Right forelimb (tissue), 1 donor: ENCODE data around the gene MAOA.
"Not testable (repeated sequence)": the region's sequence is repeated elsewhere in the genome, so short reads cannot be mapped to it uniquely, and the experiment has no call there.

Experiments
- DNase-seq: peaks from one replicate; pipeline ENCODE4 v3.0.0-alpha.2; 2018

Gene MAOA

DNA sequence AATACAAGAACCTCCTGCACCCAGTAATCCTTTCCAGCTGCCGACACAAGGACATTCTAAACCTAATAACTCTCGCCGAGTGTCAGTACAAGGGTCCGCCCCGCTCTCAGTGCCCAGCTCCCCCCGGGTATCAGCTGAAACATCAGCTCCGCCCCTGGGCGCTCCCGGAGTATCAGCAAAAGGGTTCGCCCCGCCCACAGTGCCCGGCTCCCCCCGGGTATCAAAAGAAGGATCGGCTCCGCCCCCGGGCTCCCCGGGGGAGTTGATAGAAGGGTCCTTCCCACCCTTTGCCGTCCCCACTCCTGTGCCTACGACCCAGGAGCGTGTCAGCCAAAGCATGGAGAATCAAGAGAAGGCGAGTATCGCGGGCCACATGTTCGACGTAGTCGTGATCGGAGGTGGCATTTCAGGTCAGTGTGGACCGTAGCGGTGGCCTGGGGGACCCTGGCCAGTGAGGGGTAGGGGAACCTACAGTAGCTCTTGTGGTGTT is at the start of gene MAOA:
MAOA (plus strand) TSS at position 295 of the 490 bp plus-strand sequence; CDS start at position 338, 43 bp downstream.
- peak; percentile 40 for DNase-seq

DNA sequence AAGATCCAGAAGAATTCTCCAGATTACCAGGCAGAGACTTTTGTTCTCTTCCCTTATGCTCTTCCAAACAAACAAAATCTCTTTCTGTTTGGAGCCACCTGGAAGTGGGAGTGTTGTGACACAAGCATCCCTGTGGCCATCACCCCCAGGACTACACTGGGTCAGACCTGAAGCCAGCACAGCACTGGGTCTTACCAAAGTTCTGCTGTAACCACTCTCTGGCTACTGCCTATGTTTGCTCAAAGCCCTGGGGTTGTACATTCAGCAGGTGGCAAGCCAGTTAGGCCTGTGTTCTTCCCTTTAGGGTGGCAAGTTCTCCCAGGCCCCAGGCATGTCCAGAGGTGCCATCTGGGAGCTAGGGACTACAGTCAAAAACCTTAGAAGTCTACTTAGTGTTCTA is 43.7 kb upstream of the MAOA start:
- DNase-seq: no peak

- no peak for DNase-seq
These were observed 40.4 kb upstream of the MAOA start for GRCh38 chrX:43615660-43616059.

DNA sequence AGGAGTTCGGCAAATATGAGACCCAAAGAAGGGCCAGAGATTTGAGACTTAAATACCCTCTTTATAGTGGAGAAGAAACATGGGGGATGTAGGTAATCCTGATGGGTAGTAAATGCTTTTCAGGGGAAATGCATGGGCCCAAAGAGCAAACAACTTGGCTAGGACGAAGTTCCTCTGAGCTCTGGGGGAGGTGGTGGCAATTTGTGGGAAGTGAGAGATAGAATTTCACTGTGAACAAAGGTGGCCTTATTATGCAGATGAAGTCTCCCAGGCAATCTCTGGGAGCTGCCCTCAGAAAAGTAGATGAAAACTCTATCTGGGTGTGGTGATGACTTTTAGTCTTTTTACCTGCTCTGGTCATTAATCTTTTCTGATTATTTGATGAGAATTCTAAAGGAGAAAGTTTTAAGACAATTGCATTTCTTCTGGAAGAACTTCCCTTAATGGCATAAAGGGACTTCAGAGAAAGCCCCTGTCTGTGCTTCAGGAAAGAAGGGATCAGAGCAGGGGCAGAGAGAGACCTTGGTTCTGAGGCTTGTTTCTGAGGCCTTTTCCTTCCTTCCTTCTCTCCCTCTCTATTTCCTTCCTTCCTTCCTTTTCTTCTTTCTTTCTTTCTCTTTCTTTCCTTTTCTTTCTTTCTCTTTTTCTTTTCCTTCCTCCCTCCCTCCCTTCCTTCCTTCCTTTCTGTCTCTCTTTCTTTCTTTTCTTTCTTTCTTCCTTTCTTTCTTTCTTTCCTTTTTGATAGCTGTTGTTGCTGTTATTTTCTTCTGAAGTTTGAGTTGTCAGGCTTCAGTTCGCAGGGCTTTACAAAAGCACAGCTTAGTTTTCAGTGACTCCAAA is 37.5 kb upstream of the MAOA start:
- no peak for DNase-seq

GRCh38 chrX:43619861-43620260 is 36.2 kb upstream of the MAOA start:
- not testable (repeated sequence) for DNase-seq

- no peak for DNase-seq
These were observed 29.0 kb upstream of the MAOA start for GRCh38 chrX:43627147-43627546.

- no peak for DNase-seq
These were observed 28.4 kb upstream of the MAOA start for GRCh38 chrX:43627669-43628068.

DNA sequence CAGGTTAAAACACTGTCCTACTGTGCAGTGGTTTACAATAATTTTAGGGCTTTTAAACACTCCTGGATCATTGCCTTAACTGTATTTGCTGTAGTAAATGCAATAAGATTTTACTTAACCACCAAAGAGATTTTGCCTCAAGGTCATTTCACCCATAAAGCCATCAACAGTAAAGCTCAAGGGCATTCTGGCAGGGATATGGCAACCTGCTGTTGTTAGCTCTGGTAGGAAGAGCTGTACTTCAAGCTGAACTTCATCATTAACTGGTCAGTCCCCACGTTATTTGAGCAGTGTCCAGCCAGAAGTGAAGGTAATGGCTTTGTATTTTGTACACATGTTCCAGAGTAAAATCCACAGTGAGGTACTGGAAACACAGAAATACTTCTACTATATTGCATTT is 26.9 kb upstream of the MAOA start:
- DNase-seq: no peak

DNA sequence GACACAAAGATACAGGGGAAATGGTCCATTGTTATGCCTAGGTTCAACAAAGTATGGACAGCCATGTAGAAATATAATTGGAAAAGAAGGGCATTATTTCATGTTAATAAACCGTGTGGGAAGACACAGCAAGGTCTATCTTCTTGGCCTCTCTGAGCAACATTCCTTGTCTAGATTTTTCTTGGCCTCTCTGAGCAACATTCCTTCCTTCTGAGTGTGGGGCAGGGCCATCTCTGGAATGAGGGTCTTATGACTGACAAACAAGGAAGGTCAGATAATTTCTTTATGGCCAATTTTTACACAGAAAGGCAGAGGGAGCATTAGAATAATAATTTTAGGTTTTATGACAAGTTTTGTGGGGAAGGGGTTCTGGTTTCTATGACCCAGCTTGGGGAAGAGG is 24.3 kb upstream of the MAOA start:
- no peak for DNase-seq

- DNase-seq: no peak
These were observed 23.0 kb upstream of the MAOA start for GRCh38 chrX:43633081-43633480.

DNA sequence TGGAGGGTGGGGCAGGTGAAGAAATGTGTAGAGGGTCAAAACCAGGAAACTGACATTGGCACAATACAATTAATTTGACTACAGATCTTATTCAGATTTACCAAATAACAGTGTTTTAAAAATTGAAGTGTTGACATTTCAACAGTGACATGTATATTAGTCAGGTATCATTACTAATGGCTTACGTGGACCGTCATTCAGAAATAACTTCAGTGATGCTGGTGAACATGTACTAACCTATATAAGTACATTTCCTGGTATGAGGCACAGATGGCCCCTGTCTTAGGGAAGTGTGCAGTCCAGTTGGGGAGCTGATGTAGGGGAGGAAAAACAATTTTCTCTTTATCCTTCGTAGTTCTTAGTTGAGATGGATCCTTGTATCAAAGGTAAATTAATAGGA is 22.3 kb upstream of the MAOA start:
- DNase-seq: no peak

DNA sequence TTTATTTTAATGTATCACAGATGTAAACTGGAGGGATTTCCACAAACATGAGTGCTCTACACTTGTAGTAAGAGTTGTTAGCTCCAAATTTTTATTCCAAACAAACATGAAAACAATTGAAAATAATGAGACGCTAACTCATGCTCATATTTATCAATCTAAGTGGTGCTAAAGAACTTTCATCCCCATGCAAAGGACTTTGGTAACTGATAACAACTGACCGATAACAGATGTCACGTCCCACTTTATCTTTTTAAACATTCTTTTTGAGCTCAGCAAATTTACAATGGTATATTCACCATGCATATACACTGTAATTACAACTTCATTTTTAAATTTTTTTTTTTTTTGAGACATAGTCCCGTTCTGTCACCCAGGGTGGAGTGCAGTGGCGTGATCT is 15.6 kb upstream of the MAOA start:
- no peak for DNase-seq

- no peak for DNase-seq
These were observed 14.4 kb upstream of the MAOA start for GRCh38 chrX:43641691-43642090.

- DNase-seq: no peak
These were observed 12.9 kb upstream of the MAOA start for GRCh38 chrX:43643201-43643600.

DNA sequence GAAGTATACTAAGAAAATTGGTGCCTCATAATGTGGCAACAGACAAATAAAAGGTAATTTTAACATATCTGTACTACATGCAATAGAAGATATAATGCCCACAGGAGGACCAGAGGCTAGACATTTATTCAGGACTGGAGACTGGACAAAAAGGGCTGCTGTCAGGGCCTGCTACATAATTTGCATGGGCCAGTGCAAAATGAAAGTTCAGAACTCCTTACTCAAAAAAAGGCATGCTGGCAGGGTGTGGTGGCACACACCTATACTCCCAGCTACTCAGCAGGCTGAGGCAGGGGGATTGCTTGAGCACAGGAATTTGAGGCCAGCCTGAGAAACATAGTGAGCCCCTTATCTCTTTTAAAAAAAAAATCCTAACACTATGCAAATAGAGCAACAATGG is 12.4 kb upstream of the MAOA start:
- no peak for DNase-seq

GRCh38 chrX:43644124-43644701 is 11.9 kb upstream of the MAOA start:
- no peak for DNase-seq

GRCh38 chrX:43646800-43647199 is 9.3 kb upstream of the MAOA start:
- no peak for DNase-seq

- DNase-seq: peak; percentile 92
These were observed 1.5 kb upstream of the MAOA start for GRCh38 chrX:43654431-43655150.

DNA sequence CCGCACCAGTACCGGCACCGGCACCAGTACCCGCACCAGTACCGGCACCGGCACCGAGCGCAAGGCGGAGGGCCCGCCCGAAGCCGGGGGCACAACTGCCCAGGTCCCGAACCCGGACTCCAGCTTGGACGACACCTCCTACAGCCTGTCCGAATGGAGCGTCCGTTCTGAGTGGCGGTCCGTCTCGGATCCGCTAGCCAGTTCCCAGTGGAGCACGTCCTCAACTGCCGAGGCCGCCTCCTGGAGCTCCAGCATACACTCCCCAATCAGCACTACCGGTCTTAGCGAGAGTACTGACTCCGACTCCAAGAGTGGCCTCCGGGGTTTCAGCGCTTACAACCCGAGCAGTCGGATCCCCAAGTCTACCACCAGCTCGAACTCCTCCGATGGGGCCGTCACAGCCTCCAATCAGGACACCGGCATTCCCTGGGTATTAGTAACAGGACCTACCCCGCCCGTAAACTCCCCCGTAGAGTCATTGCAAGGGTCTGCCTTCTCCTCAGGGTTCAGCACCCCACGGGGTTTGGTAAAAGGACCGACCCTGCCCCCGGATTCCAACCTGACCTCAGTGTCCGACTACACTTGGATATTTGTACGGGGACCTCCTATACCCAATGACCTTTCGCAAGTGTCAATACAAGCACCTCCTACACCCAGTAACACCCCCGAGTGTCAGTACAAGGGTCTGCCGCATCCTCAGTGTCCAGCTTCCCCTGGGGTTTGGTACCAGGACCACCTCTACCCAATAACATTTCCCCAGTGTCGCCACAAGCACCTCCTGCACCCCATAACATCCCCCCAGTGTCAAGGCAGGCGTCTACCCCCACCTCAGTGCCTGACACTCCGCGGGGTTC is 721 bp upstream of the MAOA start:
- peak; percentile 61 for DNase-seq

DNA sequence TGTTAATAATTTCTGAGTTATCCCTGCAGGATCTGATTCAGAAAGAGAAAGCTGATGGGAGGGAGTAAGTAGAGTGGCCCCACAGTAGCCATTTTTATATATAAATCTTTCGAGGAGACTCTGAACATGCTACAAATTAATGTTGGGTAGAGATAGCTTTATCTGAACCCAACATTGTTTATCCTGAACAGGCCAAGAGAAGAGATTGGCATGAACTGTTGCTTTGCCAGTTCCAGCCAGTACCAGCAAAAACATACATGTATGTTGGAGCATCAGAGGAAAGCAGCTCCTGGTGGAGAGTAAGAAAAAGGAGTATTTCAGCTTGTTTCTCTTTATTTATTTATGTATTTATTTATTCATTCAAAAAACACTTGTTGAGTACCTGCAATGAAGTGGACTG is 1.6 kb downstream of the MAOA start:
- DNase-seq: no peak

DNA sequence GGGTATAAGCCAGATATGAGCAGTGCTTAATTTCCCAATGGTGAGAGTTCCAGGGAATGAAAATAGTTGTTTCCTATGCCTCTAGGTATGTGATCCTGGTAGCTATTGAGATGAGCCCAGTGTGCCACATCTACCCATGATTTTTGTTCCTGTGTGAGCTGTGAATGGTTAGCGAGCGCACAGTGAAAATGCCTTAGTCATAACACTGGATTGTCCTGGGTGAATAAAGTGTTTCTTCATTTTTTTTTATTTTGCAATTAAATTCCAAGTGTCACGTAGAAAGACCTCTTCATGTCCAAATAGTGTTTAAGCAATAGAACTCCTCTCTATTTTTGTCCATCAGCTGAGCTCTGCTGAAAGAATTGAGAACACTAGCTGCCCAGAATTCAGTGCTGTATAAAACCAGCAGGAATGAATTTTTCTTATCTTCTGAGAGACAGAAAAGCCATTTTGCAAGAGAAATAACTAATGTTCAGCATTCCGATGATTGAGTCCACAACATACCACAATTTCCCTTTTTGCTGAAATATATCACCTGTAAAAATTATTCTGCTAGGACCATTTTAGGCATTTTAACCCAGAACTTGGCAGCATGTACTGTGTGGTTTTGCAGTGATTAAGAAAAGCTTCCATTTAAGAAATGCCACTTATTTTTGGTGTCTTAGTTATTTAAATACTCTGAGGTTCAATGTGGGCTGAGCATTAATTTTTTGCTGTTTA is 5.6 kb downstream of the MAOA start:
- DNase-seq: no peak

GRCh38 chrX:43663173-43663572 is 7.1 kb downstream of the MAOA start:
- no peak for DNase-seq
